DND-41 (cell line): ENCODE data around the gene REV3L.

Experiments
- EZH2 ChIP-seq: IDR thresholded peaks from 3 replicates; pipeline ENCODE4 v1.6.1; 2012; ENCODE audit warnings: borderline replicate concordance, low read depth, mild to moderate bottlenecking, moderate library complexity, low read length, inconsistent platforms; ENCODE audit not compliant: severe bottlenecking
- TF ChIP-seq, protein P1 (sequence below): IDR thresholded peaks from 2 replicates; pipeline ENCODE4 v1.5.1; 2012; ENCODE audit warnings: borderline replicate concordance, low read length, moderate library complexity, mild to moderate bottlenecking; ENCODE audit not compliant: poor library complexity, severe bottlenecking; ENCODE audit errors: extremely low read depth

DNA sequence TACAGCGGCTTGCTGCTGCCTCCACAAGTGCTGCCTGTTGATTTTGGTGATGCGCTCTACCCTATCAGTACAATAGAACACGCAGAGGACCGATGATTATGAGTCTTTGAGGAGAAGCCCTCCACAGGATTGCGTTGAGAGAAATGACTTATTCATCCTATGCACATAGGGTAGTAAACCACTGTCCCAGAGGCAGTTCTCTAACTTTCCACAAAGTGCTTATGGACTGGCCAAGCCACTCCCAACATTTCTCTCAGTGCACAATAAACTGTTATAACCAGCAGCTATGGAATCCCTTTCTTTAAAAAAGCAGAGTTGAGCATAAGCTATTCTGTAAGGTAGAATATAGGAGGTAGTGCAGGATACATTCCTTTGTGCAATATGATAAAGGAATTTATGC, 48.2 kb upstream of the REV3L start:
- TF ChIP-seq, protein P1, sequence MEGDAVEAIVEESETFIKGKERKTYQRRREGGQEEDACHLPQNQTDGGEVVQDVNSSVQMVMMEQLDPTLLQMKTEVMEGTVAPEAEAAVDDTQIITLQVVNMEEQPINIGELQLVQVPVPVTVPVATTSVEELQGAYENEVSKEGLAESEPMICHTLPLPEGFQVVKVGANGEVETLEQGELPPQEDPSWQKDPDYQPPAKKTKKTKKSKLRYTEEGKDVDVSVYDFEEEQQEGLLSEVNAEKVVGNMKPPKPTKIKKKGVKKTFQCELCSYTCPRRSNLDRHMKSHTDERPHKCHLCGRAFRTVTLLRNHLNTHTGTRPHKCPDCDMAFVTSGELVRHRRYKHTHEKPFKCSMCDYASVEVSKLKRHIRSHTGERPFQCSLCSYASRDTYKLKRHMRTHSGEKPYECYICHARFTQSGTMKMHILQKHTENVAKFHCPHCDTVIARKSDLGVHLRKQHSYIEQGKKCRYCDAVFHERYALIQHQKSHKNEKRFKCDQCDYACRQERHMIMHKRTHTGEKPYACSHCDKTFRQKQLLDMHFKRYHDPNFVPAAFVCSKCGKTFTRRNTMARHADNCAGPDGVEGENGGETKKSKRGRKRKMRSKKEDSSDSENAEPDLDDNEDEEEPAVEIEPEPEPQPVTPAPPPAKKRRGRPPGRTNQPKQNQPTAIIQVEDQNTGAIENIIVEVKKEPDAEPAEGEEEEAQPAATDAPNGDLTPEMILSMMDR = no peak
- TF ChIP-seq EZH2 = no peak
